ENCODE data around the gene ULK2.

The ULK2 gene

GRCh38 chr17:19744922-19745757 is 122.6 kb downstream of the ULK2 start:
- peak; percentile 74 for DNase-seq

- no peak for DNase-seq
Measured at GRCh38 chr17:19744492-19744891, 123.2 kb downstream of the ULK2 start.

GRCh38 chr17:19743101-19744100 is 124.3 kb downstream of the ULK2 start:
- DNase-seq = no peak

GRCh38 chr17:19742495-19742894 is 125.2 kb downstream of the ULK2 start:
- no peak for DNase-seq

- no peak for DNase-seq
Measured at GRCh38 chr17:19741832-19742457, 125.8 kb downstream of the ULK2 start.

GRCh38 chr17:19740933-19741332 is 126.8 kb downstream of the ULK2 start:
- DNase-seq = no peak

- DNase-seq = no peak
Measured at GRCh38 chr17:19739241-19740201, 128.2 kb downstream of the ULK2 start.

- no peak for DNase-seq
Measured at GRCh38 chr17:19738757-19739156, 129.0 kb downstream of the ULK2 start.

GRCh38 chr17:19738073-19738449 is 129.7 kb downstream of the ULK2 start:
- no peak for DNase-seq

- no peak for DNase-seq
Measured at GRCh38 chr17:19737305-19738072, 130.2 kb downstream of the ULK2 start.

GRCh38 chr17:19736071-19736470 is 131.7 kb downstream of the ULK2 start:
- no peak for DNase-seq

GRCh38 chr17:19733953-19734526 is 133.7 kb downstream of the ULK2 start:
- no peak for DNase-seq

GRCh38 chr17:19731626-19732025 is 136.1 kb downstream of the ULK2 start:
- DNase-seq = no peak

GRCh38 chr17:19730843-19731242 is 136.9 kb downstream of the ULK2 start:
- DNase-seq = no peak

GRCh38 chr17:19729900-19730299 is 137.8 kb downstream of the ULK2 start:
- DNase-seq = no peak

- peak; percentile 54 for DNase-seq
Measured at GRCh38 chr17:19728084-19728495, 139.6 kb downstream of the ULK2 start.

- no peak for DNase-seq
Measured at GRCh38 chr17:19727501-19728078, 140.1 kb downstream of the ULK2 start.

- DNase-seq = no peak
Measured at GRCh38 chr17:19726631-19727376, 140.9 kb downstream of the ULK2 start.

- no peak for DNase-seq
Measured at GRCh38 chr17:19725486-19725885, 142.2 kb downstream of the ULK2 start.

All from hematopoietic multipotent progenitor cell treated with erythropoietin and hydrocortisone succinate and interleukin-3 and kit ligand, for 8 days (in vitro differentiated cells).